Endothelial cell of umbilical vein (primary cell): ENCODE measurements around the gene RNU5B-1. TPM values are rescaled to one million over a fixed set of nuclear protein-coding genes. Genes with fewer than 3 reads are reported as not detected.

Experiments
- BruUV-seq: library from RNA; stranded (reverse); fragments of 400-500 nt; replicated peaks from 2 replicates; lab custom pipeline; 2021; lab: Mats Ljungman, UMichigan
- CTCF ChIA-PET: fragments of 300-600, 350-600 bp; sonication (Branson Sonifier 250); formaldehyde crosslinking; loops from one replicate; lab custom pipeline; 2021; ENCODE audit warnings: antibody characterized with exemption, inconsistent platforms; lab: Charles Lee
- POLR2A ChIA-PET: fragments of 300-600, 350-600 bp; sonication (Branson Sonifier 250); formaldehyde crosslinking; loops from one replicate; lab custom pipeline; 2021; ENCODE audit warnings: antibody characterized with exemption, inconsistent platforms; lab: Charles Lee
- DNase-seq: peaks from one replicate; pipeline ENCODE4 v3.0.0-alpha.2; 2011; ENCODE audit warnings: low read depth, low spot score
- FAIRE-seq: peaks from 2 replicates; lab custom pipeline; 2011; peaks lifted over from hg19 to GRCh38; lab: Jason Lieb, UNC
- H2AFZ ChIP-seq: 2 replicates; pipeline ENCODE4 v1.6.0; 2012; ENCODE audit warnings: low read depth, low read length, control low read depth, inconsistent platforms
- H3K27ac ChIP-seq: 2 replicates; pipeline ENCODE4 v1.5.1; 2011; ENCODE audit warnings: low read depth, mild to moderate bottlenecking, control low read depth, low read length, moderate library complexity; ENCODE audit not compliant: insufficient read depth
- H3K27me3 ChIP-seq, 2 experiments: 2 replicates each; pipeline versions ENCODE4 v1.6.0 to v1.6.1; 2011; ENCODE audit warnings: low read length in 2 of 2, mixed read lengths in 1 of 2; ENCODE audit not compliant: control insufficient read depth in 2 of 2, insufficient read depth in 2 of 2
- H3K36me3 ChIP-seq, 2 experiments: 2 replicates in 1 of 2; 3 replicates in 1 of 2; pipeline ENCODE4 v1.5.1; 2011; ENCODE audit warnings: low read length in 2 of 2, mild to moderate bottlenecking in 1 of 2, moderate library complexity in 1 of 2; ENCODE audit not compliant: control insufficient read depth in 2 of 2, insufficient read depth in 2 of 2; ENCODE audit errors: extremely low read depth in 1 of 2
- H3K4me1 ChIP-seq: 3 replicates; pipeline ENCODE4 v1.5.1; 2011; ENCODE audit warnings: mild to moderate bottlenecking, low read length; ENCODE audit not compliant: control insufficient read depth, insufficient read depth; ENCODE audit errors: extremely low read depth
- H3K4me2 ChIP-seq: 2 replicates; pipeline ENCODE4 v1.6.1; 2011; ENCODE audit warnings: low read length, control low read depth, mixed read lengths; ENCODE audit not compliant: insufficient read depth
- H3K4me3 ChIP-seq, 3 experiments: fragments of 200-600 bp in 1 of 3; sonication (generic), shearing (Covaris generic) in 1 of 3; replicated peaks in 1 of 3; 2 replicates each; pipeline ENCODE4 v1.5.1; 2011 to 2016; ENCODE audit warnings: control low read depth in 3 of 3, low read length in 3 of 3, mild to moderate bottlenecking in 2 of 3, inconsistent platforms in 1 of 3, low read depth in 1 of 3, moderate library complexity in 1 of 3; ENCODE audit not compliant: insufficient read depth in 1 of 3
- H3K79me2 ChIP-seq: 2 replicates; pipeline ENCODE4 v1.6.0; 2012; ENCODE audit warnings: low read length, inconsistent platforms; ENCODE audit not compliant: control insufficient read depth, insufficient read depth
- H3K9ac ChIP-seq: replicated peaks from 2 replicates; pipeline ENCODE3; 2011; ENCODE audit warnings: low read length, control low read depth; ENCODE audit not compliant: insufficient read depth; ENCODE audit errors: extremely low read depth
- H3K9me1 ChIP-seq: replicated peaks from 3 replicates; pipeline ENCODE4 v1.6.0; 2011; ENCODE audit warnings: mild to moderate bottlenecking, low read length; ENCODE audit not compliant: control insufficient read depth, insufficient read depth; ENCODE audit errors: extremely low read depth
- H3K9me3 ChIP-seq: replicated peaks from 2 replicates; pipeline ENCODE4 v1.5.1; 2012; ENCODE audit warnings: low read length, inconsistent platforms; ENCODE audit not compliant: control insufficient read depth, insufficient read depth
- H4K20me1 ChIP-seq: replicated peaks from 2 replicates; pipeline ENCODE3; 2011; ENCODE audit warnings: mild to moderate bottlenecking, low read length; ENCODE audit not compliant: control insufficient read depth, insufficient read depth; ENCODE audit errors: extremely low read depth
- EZH2 ChIP-seq: IDR thresholded peaks from 2 replicates; pipeline ENCODE4 v1.6.1; 2012; ENCODE audit warnings: borderline replicate concordance, low read depth, mild to moderate bottlenecking, moderate library complexity, low read length, inconsistent platforms; ENCODE audit not compliant: severe bottlenecking
- FOS ChIP-seq: IDR thresholded peaks from 2 replicates; pipeline ENCODE4 v1.6.1; 2011; ENCODE audit warnings: mild to moderate bottlenecking, low read length, moderate library complexity, borderline replicate concordance; ENCODE audit not compliant: insufficient read depth
- GATA2 ChIP-seq: IDR thresholded peaks from 2 replicates; pipeline ENCODE4 v1.7.0; 2011; ENCODE audit warnings: low read depth, mild to moderate bottlenecking, moderate library complexity, mixed read lengths, low read length; ENCODE audit not compliant: insufficient read length, insufficient read depth
- JUN ChIP-seq: IDR thresholded peaks from 2 replicates; pipeline ENCODE4 v1.6.1; 2011; ENCODE audit warnings: borderline replicate concordance, low read depth; ENCODE audit not compliant: insufficient read length, insufficient read depth
- MYC ChIP-seq: IDR thresholded peaks from one replicate; pipeline ENCODE4 v1.6.1; 2011; ENCODE audit warnings: mild to moderate bottlenecking, low read depth, low read length
- POLR2A ChIP-seq: IDR thresholded peaks from 2 replicates; pipeline ENCODE4 v1.6.1; 2012; ENCODE audit warnings: low read depth, mild to moderate bottlenecking, control low read depth, low read length
- POLR2AphosphoS5 ChIP-seq: IDR thresholded peaks from 2 replicates; pipeline ENCODE4 v1.6.1; 2012; ENCODE audit warnings: low read depth, mild to moderate bottlenecking, control low read depth, low read length, moderate library complexity; ENCODE audit not compliant: insufficient read depth
- dilution Hi-C: fragments of 300-500 bp; cut with MboI; formaldehyde crosslinking; loops from one replicate; pipeline ENCODE4 v1.15.0; 2019; ENCODE audit warnings: low sequenced_read_pairs; ENCODE audit not compliant: extremely low pct_ligation_motif_present
- intact Hi-C: fragments of 100-400 bp; cut with micrococcal nuclease; formaldehyde crosslinking; loops from one replicate; pipeline ENCODE4 v1.10.0; 2022
- polyA plus RNA-seq, 4 experiments: library from polyadenylated mRNA; depleted of rRNA in 3 of 4; stranded (reverse) in 3 of 4; unstranded in 1 of 4; fragments of >200 nt; gene quantifications; 2 replicates each; pipeline versions ENCODE4 v1.2.1 to v1.2.3, GENCODE V29; 2011 to 2012; ENCODE audit warnings: missing spikeins in 1 of 4
- total RNA-seq: library from RNA; stranded (reverse); gene quantifications from 2 replicates; pipeline ENCODE4 v1.2.3, GENCODE V29; 2021
- TF ChIP-seq, protein P1 (sequence below), 2 donors: IDR thresholded peaks; 1 replicate in 1 of 2; 2 replicates in 1 of 2; pipeline ENCODE4 v1.5.1; 2011; ENCODE audit warnings: low read length in 2 of 2, mild to moderate bottlenecking in 2 of 2, moderate library complexity in 2 of 2, control low read depth in 1 of 2, inconsistent platforms in 1 of 2, low read depth in 1 of 2; ENCODE audit not compliant: insufficient read depth in 1 of 2; ENCODE audit errors: extremely low read depth in 1 of 2
- TF ChIP-seq, protein P2 (sequence below): IDR thresholded peaks from 2 replicates; pipeline ENCODE4 v1.6.1; 2011; ENCODE audit not compliant: insufficient read depth, insufficient read length

RNU5B-1 gene
- total and polyA plus RNA-seq, 2 donors (not counting 3 experiments of a cell fraction or from before 2014, with no cell fraction given): not detected

DNA sequence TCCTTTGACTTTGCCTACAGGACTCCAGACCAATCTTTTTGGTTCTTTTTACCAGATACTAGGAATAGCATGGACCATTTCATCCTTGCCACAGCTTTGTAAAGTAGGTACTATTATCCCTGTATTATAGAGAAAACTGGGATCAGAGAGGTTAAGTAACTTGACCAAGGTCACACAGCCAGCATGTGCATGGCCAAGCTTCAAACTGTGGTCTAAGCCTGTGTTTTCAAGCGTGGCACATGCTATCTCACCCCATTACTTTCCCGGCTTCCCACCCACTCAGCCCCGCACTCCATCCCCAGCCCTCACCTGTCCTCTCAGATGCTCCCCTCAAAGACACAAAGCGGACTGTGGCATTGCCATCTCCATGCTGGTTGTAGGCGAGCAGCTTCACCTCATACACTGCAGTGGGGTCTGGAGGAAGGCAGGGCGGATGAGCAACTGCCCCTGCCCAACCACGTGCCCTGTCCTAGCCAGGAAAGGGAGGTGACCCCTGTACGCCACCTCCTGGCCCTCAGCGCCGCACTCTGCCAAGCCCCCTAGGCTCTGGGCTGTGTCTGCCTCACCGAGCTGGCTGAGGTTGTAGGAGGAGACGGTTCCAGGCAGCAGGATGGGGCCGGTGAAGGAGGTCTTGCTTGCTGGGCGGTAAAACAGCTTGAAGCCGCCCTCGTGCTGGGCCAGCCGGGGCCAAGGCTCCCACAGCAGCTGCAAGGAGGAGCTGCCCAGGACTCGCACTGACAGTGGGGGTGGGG, 25.7 kb downstream of the RNU5B-1 start:
- no peaks in the 10 kb centered on the region for H4K20me1 ChIP-seq
- CTCF ChIA-PET: interaction anchor here (1.0 to 3.1 kb wide), 2 partner anchors 55 to 75 kb away, joined by 3 to 13 read pairs; no protein-coding TSS in a partner anchor
- H3K9ac ChIP-seq: no peak overlapping the region
- no peaks in the 10 kb centered on the region for H3K36me3 ChIP-seq
- no peaks in the 10 kb centered on the region for H3K9me3 ChIP-seq
- FAIRE-seq (no peak), DNase-seq (no peak)
- no peak overlapping the region for H2AFZ ChIP-seq
- peaks cover 3% of the 10 kb centered on the region for H3K4me1 ChIP-seq
- H3K9me1 ChIP-seq: no peaks in the 10 kb centered on the region
- TF ChIP-seq POLR2A: no peak
- TF ChIP-seq, protein P1, sequence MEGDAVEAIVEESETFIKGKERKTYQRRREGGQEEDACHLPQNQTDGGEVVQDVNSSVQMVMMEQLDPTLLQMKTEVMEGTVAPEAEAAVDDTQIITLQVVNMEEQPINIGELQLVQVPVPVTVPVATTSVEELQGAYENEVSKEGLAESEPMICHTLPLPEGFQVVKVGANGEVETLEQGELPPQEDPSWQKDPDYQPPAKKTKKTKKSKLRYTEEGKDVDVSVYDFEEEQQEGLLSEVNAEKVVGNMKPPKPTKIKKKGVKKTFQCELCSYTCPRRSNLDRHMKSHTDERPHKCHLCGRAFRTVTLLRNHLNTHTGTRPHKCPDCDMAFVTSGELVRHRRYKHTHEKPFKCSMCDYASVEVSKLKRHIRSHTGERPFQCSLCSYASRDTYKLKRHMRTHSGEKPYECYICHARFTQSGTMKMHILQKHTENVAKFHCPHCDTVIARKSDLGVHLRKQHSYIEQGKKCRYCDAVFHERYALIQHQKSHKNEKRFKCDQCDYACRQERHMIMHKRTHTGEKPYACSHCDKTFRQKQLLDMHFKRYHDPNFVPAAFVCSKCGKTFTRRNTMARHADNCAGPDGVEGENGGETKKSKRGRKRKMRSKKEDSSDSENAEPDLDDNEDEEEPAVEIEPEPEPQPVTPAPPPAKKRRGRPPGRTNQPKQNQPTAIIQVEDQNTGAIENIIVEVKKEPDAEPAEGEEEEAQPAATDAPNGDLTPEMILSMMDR (IDR thresholded peaks at IDR 0.05; ENCODE audit: extremely low read depth in 1 of 2, insufficient read depth in 1 of 2, low read depth in 1 of 2, low read length in 2 of 2): no peak
- TF ChIP-seq MYC: no peak
- TF ChIP-seq, protein P2, sequence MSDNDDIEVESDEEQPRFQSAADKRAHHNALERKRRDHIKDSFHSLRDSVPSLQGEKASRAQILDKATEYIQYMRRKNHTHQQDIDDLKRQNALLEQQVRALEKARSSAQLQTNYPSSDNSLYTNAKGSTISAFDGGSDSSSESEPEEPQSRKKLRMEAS: no peak
- TF ChIP-seq FOS: no peak
- no peak for TF ChIP-seq EZH2
- no peak for TF ChIP-seq JUN
- TF ChIP-seq POLR2AphosphoS5: no peak
- TF ChIP-seq GATA2: no peak
- H3K27ac ChIP-seq: no peak overlapping the region
- dilution Hi-C loops: no loop called here
- no peaks in the 10 kb centered on the region for H3K79me2 ChIP-seq
- H3K4me3 ChIP-seq: no peak overlapping the region
- intact Hi-C loops: no loop called here
- no TSS peak for BruUV-seq
- POLR2A ChIA-PET: no interaction called here
- H3K27me3 ChIP-seq: no peaks in the 10 kb centered on the region
- no peak overlapping the region for H3K4me2 ChIP-seq
